Measurements from ENCODE around the gene PPP1R14B.

DNA sequence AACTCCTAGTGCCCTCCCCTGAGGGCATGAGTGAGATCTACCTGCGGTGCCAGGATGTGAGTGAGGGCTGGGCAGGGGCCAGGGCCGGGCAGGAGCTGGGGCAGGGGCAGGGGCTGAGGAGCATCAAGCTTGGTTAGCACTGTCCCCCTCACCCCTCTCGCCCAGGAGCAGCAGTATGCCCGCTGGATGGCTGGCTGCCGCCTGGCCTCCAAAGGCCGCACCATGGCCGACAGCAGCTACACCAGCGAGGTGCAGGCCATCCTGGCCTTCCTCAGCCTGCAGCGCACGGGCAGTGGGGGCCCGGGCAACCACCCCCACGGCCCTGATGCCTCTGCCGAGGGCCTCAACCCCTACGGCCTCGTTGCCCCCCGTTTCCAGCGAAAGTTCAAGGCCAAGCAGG lies 26.5 kb downstream of the PPP1R14B start:
- TF ChIP-seq EZH2 (IDR thresholded peaks at IDR 0.05) (no peak), POLR2AphosphoS5 (IDR thresholded peaks at IDR 0.05; ENCODE audit: borderline replicate concordance, low read depth, low read length) (no peak), FOXP2 (optimal IDR thresholded peaks at IDR 0.05; ENCODE audit: control extremely low read depth, extremely low read length, insufficient read depth) (no peak)
